HG03060 (cell line): ENCODE data around the gene LDAF1.
"Not testable (repeated sequence)": the region's sequence is repeated elsewhere in the genome, so short reads cannot be mapped to it uniquely, and the experiment has no call there.

Source experiments
- ATAC-seq: cut with Tn5 transposase; IDR thresholded peaks from one replicate; pipeline ENCODE4 v1.9.1; 2021; ENCODE audit warnings: low read depth, moderate number of reproducible peaks; ENCODE audit not compliant: unreplicated experiment

LDAF1 gene

DNA sequence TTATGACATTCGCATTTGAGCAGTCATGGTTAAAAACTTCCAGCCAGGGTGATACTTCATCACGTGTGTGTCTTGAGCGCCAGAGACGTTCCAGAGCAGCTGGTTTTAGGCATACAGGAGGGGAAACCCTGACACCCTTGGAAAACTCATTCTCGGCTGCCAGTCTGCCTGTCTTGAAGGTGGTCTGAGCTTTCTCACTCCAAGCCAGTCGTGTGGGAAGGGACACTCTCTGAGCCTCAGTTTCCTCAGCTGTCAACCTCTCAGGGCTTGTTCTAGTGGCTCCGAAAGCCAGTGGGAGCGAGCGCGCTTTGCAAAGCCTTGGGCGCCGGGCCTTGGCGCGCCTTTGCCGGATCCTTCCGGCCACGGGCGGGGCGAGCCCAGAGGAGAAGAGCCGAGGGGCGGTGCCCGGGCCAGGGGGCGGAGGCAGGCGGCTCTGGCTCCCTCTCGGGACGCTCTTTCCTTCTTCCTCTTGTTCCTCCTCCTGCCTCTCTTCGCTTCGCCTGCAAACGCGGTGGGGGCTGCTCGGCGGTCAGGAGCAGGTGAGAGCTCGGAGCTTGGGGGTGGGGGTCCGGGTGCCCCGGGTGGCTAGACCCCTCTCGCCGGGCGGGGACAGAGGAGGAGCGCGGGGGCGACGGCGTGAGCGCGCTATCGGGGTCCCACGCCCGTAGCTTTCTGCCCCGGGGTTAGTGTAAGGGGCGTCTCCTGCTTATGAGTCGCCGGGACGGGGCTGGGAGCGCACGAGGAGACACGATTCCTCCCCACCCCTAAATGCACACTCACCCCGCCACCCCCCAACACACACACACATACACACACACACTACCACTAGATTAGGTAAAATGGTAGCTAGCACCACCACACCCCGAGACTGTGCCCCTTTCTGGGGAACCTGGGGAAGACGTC lies at the start of gene LDAF1:
TSS of gene LDAF1 (plus strand) at position 467 of the 903 bp plus-strand sequence. CDS start 2,509 bp downstream, outside the sequence.
- no peak for ATAC-seq

DNA sequence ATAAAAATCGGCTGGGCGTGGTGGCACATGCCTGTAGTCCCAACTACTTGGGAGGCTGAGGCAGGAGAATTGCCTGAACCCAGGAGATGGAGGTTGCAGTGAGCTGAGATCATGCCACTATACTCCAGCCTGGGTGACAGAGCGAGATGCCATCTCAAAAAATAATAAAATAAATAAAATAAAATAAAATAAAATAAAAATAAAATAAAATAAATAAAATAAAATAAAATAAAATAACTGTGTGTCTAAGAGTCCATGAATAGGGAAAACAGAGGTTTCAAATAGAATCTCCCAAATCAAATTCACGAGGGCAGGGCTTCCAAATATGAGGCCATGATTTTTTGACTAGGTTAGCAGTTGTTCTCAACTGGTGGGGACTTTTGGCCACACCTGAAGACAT lies 42.9 kb upstream of the LDAF1 start:
- not testable (repeated sequence) for ATAC-seq

- no peak for ATAC-seq
These were observed 42.3 kb upstream of the LDAF1 start for GRCh38 chr16:21116148-21116693.

DNA sequence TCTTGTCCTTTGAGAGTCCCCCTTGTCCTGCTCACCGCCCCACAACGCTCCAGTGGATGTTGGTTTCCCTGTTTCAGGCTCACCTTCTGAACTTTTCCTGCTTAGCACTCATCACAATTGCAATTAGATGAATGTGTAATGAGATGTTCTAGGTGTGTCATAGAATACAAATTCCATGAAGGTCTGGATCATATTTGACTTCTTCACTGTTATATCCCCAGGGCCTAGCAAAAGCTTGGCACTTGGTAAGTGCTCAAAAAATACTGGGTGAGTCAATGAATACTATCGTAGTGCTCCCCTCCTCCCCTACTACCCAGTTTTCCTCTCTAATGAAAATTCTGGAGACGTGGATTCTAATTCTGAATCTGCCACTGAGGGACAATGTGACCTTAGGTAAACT lies 40.9 kb upstream of the LDAF1 start:
- ATAC-seq = no peak

DNA sequence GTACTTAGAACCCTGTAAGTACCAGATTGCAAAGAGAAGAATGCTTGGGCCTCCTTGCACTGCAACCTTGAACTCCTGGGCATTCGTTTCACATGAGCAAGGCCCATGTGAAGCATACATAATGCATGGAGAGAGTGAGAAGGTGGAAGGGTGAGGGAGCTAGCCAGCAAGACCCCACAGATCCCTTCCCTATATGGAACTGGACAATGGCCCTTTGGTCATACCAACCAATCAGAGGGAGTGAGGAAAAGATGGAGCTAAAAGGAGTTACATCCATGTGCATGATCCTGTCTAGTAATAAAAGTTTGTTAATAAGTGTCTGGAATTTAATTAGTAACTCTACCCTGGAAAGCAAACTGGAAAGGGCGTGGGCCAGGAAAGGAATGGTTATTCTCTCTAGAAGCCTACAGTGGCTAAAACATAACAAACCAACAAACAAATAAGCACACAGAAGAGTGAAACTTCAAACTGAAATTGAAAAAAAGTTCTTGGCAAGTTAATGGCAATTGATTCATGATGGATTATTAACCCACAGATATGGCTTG lies 37.4 kb upstream of the LDAF1 start:
- no peak for ATAC-seq

GRCh38 chr16:21125191-21125590 lies 33.3 kb upstream of the LDAF1 start:
- no peak for ATAC-seq

GRCh38 chr16:21126518-21126917 lies 32.0 kb upstream of the LDAF1 start:
- no peak for ATAC-seq

- ATAC-seq = no peak
These were observed 29.5 kb upstream of the LDAF1 start for GRCh38 chr16:21128991-21129390.

DNA sequence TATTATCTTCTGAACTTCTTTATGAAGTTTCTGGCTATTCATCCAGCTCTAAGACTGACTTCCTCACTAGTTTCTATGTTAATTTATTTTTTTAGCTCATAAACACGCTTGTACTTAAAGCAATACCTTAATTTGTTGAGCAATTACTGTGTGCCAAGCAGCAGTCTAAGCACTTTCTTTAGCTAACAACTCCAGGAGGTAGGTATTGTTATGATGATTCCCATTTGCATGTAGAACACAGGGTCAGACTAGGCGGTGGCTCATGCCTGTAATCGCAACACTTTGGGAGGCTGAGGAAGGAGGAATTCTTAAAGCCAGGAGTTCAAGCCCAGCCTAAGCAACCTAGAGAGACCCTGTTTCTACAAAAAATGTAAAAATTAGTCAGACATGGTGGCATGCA lies 27.7 kb upstream of the LDAF1 start:
- no peak for ATAC-seq

GRCh38 chr16:21134053-21134452 lies 24.4 kb upstream of the LDAF1 start:
- ATAC-seq = no peak

- ATAC-seq = no peak
These were observed 12.7 kb upstream of the LDAF1 start for GRCh38 chr16:21145738-21146137.

DNA sequence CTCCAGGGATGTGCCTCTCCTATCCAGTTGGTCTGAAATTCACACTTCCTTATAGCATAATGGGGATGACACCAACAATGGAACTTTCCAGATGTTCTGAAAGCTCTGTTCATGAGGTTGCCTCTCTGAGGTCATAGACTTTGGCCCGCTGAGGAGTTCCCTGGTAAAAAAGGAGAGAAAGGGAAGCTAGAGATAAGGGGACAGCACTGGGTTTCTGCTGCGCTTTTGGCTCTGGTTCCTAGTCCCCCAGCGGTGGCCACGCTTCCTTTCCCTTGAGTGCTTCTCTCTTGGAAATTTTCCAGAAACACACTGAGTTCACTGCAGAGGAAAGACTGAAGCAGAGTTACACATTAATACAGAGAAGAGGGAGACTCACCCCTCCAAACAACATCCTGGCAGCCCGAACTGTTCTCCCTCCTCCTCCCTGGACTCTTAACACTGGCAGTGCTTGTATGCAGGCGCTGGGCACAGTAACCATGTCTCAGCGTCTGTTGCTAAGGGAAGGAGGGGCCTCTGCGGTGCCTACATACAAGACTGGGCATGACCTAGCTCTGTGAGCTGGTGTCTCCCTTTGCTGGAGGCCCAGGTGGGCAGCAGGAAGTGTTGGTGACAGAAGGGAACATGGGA lies 8.0 kb upstream of the LDAF1 start, which contains the start of gene DNAH3:
TSS of gene DNAH3 (minus strand) at position 472 of the 627 bp plus-strand sequence. CDS start 527 bp downstream, outside the sequence.
- ATAC-seq = no peak

GRCh38 chr16:21152160-21153030 lies 6.1 kb upstream of the LDAF1 start:
- not testable (repeated sequence) for ATAC-seq

DNA sequence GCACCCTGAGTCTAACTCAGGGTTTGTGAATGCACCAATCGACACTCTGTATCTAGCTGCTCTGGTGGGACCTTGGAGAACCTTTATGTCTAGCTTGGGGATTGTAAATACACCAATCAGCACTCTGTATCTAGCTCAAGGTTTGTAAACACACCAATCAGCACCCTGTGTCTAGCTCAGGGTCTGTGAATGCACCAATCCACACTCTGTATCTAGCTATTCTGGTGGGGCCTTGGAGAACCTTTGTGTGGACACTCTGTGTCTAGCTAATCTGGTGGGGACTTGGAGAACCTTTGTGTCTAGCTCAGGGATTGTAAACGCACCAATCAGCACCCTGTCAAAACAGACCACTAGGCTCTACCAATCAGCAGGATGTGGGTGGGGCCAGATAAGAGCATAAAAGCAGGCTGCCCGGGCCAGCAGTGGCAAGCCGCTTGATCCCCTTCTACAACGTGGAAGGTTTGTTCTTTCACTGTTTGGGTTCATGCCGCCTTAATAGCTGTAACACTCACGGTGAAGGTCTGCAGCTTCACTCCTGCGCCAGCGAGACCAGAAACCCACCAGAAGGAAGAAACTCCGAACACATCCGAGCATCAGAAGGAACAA lies 5.2 kb upstream of the LDAF1 start:
- not testable (repeated sequence) for ATAC-seq

GRCh38 chr16:21156011-21156410 lies 2.5 kb upstream of the LDAF1 start:
- not testable (repeated sequence) for ATAC-seq

DNA sequence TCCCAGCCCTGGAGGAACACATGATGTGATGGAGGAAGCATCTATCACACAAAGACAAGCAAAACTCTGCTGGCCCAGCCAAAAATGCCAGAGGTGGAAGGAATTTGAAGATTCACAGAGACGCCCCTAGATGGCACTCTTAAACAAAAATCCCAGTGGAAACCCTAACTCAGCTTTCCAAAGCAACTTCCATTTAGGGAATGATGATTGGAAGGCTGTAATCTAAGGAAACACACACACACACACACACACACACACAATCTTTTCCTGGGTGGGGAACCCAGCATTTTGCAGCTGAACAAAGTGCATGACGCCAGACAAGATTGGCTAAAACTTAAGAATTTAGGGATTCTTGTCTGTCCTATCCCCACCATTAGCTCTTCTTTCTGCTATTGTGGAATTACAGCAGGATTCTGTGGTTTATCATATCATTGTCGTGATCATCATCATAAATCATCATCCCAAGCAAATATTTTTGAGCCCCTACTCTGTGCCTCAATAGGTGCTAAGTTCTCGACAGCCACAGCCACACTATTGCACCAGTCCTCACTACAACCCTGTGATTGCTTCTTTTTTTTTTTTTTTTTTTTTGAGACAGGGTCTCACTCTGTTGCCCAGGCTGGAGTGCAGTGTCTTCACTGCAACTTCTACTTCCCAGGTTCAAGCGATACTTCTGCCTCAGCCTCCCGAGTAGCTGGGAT lies 1.6 kb upstream of the LDAF1 start:
- no peak for ATAC-seq

GRCh38 chr16:21157632-21158031 lies 842 bp upstream of the LDAF1 start:
- ATAC-seq = no peak

GRCh38 chr16:21159281-21159951 lies 942 bp downstream of the LDAF1 start:
- no peak for ATAC-seq

- ATAC-seq = no peak
These were observed 1.8 kb downstream of the LDAF1 start for GRCh38 chr16:21160276-21160675.
